22Rv1 (cell line): ENCODE results near the gene ARPC1A.

ENCODE experiments used
- CTCF ChIP-seq: fragments of 450-650 bp; IDR thresholded peaks from 2 replicates; pipeline ENCODE4 v1.5.1; 2017; ENCODE audit warnings: mild to moderate bottlenecking
- ZFX ChIP-seq: fragments of 450-650 bp; IDR thresholded peaks from 2 replicates; pipeline ENCODE4 v1.6.1; 2017; ENCODE audit warnings: antibody characterized with exemption, borderline replicate concordance

- TF ChIP-seq CTCF (no peak), ZFX (no peak)
These were observed 17.1 kb upstream of the ARPC1A start for GRCh38 chr7:99308461-99309074.
